IPS-15b (cell line): ENCODE results near the gene KRT39.

Experiments
- H3K27me3 ChIP-seq: one replicate; pipeline ENCODE4 v1.6.1; 2013; ENCODE audit warnings: low read length; ENCODE audit not compliant: control insufficient read depth, insufficient read depth
- H3K36me3 ChIP-seq: one replicate; pipeline ENCODE4 v1.6.1; 2013; ENCODE audit warnings: low read length; ENCODE audit not compliant: control insufficient read depth, insufficient read depth
- H3K4me1 ChIP-seq: one replicate; pipeline ENCODE4 v1.6.1; 2013; ENCODE audit warnings: mild to moderate bottlenecking, low read length; ENCODE audit not compliant: control insufficient read depth, insufficient read depth
- H3K4me3 ChIP-seq: one replicate; pipeline ENCODE4 v1.5.1; 2013; ENCODE audit warnings: low read depth, low read length
- H3K9ac ChIP-seq: one replicate; pipeline ENCODE4 v1.6.1; 2013; ENCODE audit warnings: low read depth, mild to moderate bottlenecking, low read length
- H3K9me3 ChIP-seq: one replicate; pipeline ENCODE4 v1.6.1; 2013; ENCODE audit warnings: mild to moderate bottlenecking, low read length; ENCODE audit not compliant: control insufficient read depth, insufficient read depth

The KRT39 gene

GRCh38 chr17:40915199-40915661 is 51.5 kb downstream of the KRT39 start:
- no peak overlapping the region for H3K9ac ChIP-seq
- H3K27me3 ChIP-seq = no peaks in the 10 kb centered on the region
- no peak overlapping the region for H3K4me3 ChIP-seq
- H3K4me1 ChIP-seq = no peaks in the 10 kb centered on the region
- no peaks in the 10 kb centered on the region for H3K9me3 ChIP-seq
- H3K36me3 ChIP-seq = no peaks in the 10 kb centered on the region

- no peaks in the 10 kb centered on the region for H3K36me3 ChIP-seq
- H3K27me3 ChIP-seq = no peaks in the 10 kb centered on the region
- no peaks in the 10 kb centered on the region for H3K4me1 ChIP-seq
- H3K4me3 ChIP-seq = no peak overlapping the region
- no peak overlapping the region for H3K9ac ChIP-seq
- no peaks in the 10 kb centered on the region for H3K9me3 ChIP-seq
Observed at GRCh38 chr17:40914075-40914855, 52.5 kb downstream of the KRT39 start.

DNA sequence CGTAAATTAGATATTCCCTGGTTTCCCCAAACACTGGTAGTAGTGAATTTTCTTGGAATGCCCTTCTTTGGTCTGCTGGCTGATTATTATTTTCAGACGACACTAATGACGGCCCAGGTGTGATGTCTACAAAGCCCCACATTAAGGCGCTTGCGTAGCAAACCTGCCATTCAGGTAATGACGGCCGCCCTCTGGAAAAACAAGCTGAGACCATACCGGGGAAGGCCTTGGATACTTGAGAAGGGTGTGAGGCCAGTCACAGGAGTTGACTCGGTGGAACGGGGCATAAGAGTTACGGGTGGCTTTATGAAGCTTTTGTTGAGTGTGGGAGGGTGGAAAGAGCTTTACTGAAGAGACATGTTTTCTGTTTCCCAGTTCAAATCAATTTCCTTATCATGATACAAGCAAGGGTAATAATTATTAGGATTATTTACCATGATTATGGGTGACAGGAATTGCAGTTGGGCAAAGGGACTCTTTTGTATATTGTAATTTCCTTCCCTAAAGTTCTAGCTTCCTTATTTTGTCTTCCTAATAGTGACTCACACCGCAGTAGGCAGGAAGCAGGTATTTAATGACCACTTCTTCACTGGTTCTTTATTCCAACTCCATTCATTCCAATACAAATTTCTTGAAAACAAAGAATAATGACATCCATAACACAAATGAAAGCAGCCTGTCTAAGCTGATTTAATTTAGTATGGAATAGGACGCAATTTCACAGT is 54.1 kb downstream of the KRT39 start:
- no peaks in the 10 kb centered on the region for H3K4me1 ChIP-seq
- H3K27me3 ChIP-seq = no peaks in the 10 kb centered on the region
- H3K9ac ChIP-seq = no peak overlapping the region
- H3K9me3 ChIP-seq = no peaks in the 10 kb centered on the region
- no peaks in the 10 kb centered on the region for H3K36me3 ChIP-seq
- no peak overlapping the region for H3K4me3 ChIP-seq

DNA sequence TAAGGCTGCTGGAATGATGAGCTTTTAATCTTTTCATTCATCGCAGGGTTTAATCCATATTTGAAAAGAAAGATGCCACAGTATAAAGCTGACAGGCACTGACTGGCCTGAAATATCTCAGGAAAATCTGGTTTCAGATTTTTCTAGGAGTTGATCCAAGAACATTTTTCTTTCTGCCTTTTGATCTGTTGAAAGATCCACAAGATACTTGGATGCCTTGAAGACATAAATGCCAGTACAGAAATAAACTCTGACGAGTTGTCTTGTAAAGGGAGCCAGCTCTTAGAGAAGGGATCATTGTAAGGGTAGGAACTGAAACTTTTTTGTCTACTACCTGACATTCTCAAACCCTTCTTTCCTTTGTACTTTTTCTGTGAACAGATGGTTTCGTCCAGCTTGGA is 56.3 kb downstream of the KRT39 start:
- Histone ChIP-seq H3K4me3 (no peak overlapping the region), H3K4me1 (no peaks in the 10 kb centered on the region), H3K9ac (no peak overlapping the region)

GRCh38 chr17:40909755-40910154 is 57.0 kb downstream of the KRT39 start:
- Histone ChIP-seq H3K36me3 (no peaks in the 10 kb centered on the region), H3K9ac (no peak overlapping the region), H3K4me1 (peaks cover under 1% of the 10 kb centered on the region), H3K27me3 (no peaks in the 10 kb centered on the region), H3K9me3 (no peaks in the 10 kb centered on the region), H3K4me3 (no peak overlapping the region)

More for the DNA sequence above, 56.3 kb downstream of the KRT39 start:
- Histone ChIP-seq H3K27me3 (no peaks in the 10 kb centered on the region), H3K9me3 (no peaks in the 10 kb centered on the region), H3K36me3 (no peaks in the 10 kb centered on the region)

- Histone ChIP-seq H3K36me3 (no peaks in the 10 kb centered on the region), H3K9ac (no peak overlapping the region), H3K27me3 (no peaks in the 10 kb centered on the region), H3K9me3 (no peaks in the 10 kb centered on the region), H3K4me3 (no peak overlapping the region), H3K4me1 (peaks cover 2% of the 10 kb centered on the region)
Observed at GRCh38 chr17:40909351-40909750, 57.4 kb downstream of the KRT39 start.
